Measurements from ENCODE around the gene CLDN6.

Gene CLDN6

GRCh38 chr16:3001316-3001715, 16.7 kb downstream of the CLDN6 start:
- no peak overlapping the region for H3K4me3 Mint-ChIP-seq
- H3K9me3 Mint-ChIP-seq: no peaks in the 10 kb centered on the region
- H3K36me3 Mint-ChIP-seq (ENCODE audit: low read depth): no peaks in the 10 kb centered on the region
- TF ChIP-seq CTCF (IDR thresholded peaks at IDR 0.05): no peak
- no peak overlapping the region for H3K27ac Mint-ChIP-seq
- H3K27me3 Mint-ChIP-seq (ENCODE audit: low read depth, poor library complexity): peaks cover 51% of the 10 kb centered on the region
- peaks cover under 1% of the 10 kb centered on the region for H3K4me1 Mint-ChIP-seq
- no peak for DNase-seq

GRCh38 chr16:3000540-3000939, 17.4 kb downstream of the CLDN6 start:
- no peaks in the 10 kb centered on the region for H3K4me1 Mint-ChIP-seq
- DNase-seq: no peak

GRCh38 chr16:2999929-3000328, 18.1 kb downstream of the CLDN6 start:
- Mint-ChIP-seq H3K4me3 (no peak overlapping the region), H3K9me3 (no peaks in the 10 kb centered on the region), H3K36me3 (ENCODE audit: low read depth) (no peaks in the 10 kb centered on the region), H3K4me1 (no peaks in the 10 kb centered on the region), H3K27me3 (ENCODE audit: low read depth, poor library complexity) (peaks cover 37% of the 10 kb centered on the region), H3K27ac (no peak overlapping the region)
- TF ChIP-seq CTCF (IDR thresholded peaks at IDR 0.05): no peak
- no peak for DNase-seq

More at GRCh38 chr16:3000540-3000939, 17.4 kb downstream of the CLDN6 start:
- Mint-ChIP-seq H3K27ac (no peak overlapping the region), H3K9me3 (no peaks in the 10 kb centered on the region), H3K27me3 (ENCODE audit: low read depth, poor library complexity) (peaks cover 43% of the 10 kb centered on the region), H3K4me3 (no peak overlapping the region), H3K36me3 (ENCODE audit: low read depth) (no peaks in the 10 kb centered on the region)
- no peak for TF ChIP-seq CTCF (IDR thresholded peaks at IDR 0.05)

- no peak overlapping the region for H3K27ac Mint-ChIP-seq
- no peaks in the 10 kb centered on the region for H3K4me1 Mint-ChIP-seq
- TF ChIP-seq CTCF (IDR thresholded peaks at IDR 0.05): no peak
- no peaks in the 10 kb centered on the region for H3K9me3 Mint-ChIP-seq
- H3K36me3 Mint-ChIP-seq (ENCODE audit: low read depth): no peaks in the 10 kb centered on the region
- no peak for DNase-seq
- H3K27me3 Mint-ChIP-seq (ENCODE audit: low read depth, poor library complexity): peaks cover 19% of the 10 kb centered on the region
- no peak overlapping the region for H3K4me3 Mint-ChIP-seq
These were observed 21.7 kb downstream of the CLDN6 start for GRCh38 chr16:2996298-2996697.

- Mint-ChIP-seq H3K4me3 (no peak overlapping the region), H3K36me3 (ENCODE audit: low read depth) (no peaks in the 10 kb centered on the region), H3K9me3 (no peaks in the 10 kb centered on the region), H3K4me1 (peaks cover 12% of the 10 kb centered on the region), H3K27me3 (ENCODE audit: low read depth, poor library complexity) (peaks cover 3% of the 10 kb centered on the region), H3K27ac (no peak overlapping the region)
- TF ChIP-seq CTCF (IDR thresholded peaks at IDR 0.05): no peak
- DNase-seq: no peak
These were observed 25.5 kb downstream of the CLDN6 start for GRCh38 chr16:2992383-2993081.
